PC-3 (cell line): ENCODE measurements around the gene CD6.

ENCODE experiments used
- CTCF ChIP-seq: fragments of 300-600 bp; sonication (generic); conservative IDR thresholded peaks from 2 replicates; pipeline ENCODE4 v1.5.1; 2017; ENCODE audit warnings: antibody characterized with exemption, low read depth, mild to moderate bottlenecking, low read length
- EZH2 ChIP-seq: fragments of 300-600 bp; sonication (generic); IDR thresholded peaks from one replicate; pipeline ENCODE4 v1.6.1; 2017; ENCODE audit warnings: antibody characterized with exemption, mild to moderate bottlenecking, low read length; ENCODE audit not compliant: unreplicated experiment
- EZH2phosphoT487 ChIP-seq: fragments of 300-600 bp; sonication (generic); IDR thresholded peaks from 2 replicates; pipeline ENCODE4 v1.6.1; 2018; ENCODE audit warnings: mild to moderate bottlenecking, antibody characterized with exemption, low read length, borderline replicate concordance

GRCh38 chr11:60953781-60954180, 17.7 kb upstream of the CD6 start:
- TF ChIP-seq EZH2phosphoT487 (no peak), CTCF (no peak), EZH2 (no peak)
